ENCODE results near the gene MIPEP.

DNA sequence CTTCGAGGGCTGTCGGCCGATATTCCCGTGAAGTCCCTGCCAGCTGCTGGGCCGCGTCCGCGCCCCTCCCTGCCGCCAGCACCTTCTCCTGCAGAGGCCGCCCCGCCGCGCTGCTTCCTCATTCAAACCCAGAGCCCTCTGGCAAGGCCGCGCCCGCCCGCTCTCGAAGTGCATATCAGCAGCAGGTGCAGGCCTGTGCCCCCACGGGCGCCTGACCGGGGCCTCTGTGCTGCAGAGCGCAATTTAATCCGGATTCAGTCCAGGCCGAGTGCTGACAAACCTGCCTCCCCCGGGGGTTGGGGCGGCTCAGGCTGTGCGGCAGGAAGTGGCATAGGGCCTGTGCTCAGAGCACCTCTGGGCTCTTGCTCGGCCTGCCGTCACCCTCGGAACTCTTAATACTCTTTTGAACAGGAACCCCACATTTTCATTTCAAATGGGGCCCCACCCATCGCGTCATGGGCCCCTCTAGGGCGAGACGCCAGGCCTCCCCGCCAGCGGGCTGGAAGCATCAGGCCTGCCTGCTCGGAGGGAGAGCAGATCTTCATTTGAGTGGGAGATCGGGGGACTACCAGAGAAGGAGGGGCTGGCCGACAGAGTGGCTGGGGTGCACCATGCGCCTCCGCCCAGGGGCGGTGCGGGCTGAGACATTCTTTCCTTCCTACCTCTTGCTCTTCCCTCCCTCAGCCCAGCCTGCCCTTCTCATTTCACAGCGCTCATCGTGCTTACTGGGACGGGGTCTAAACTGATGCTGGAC lies 193.3 kb downstream of the MIPEP start:
- TF ChIP-seq, protein P1, sequence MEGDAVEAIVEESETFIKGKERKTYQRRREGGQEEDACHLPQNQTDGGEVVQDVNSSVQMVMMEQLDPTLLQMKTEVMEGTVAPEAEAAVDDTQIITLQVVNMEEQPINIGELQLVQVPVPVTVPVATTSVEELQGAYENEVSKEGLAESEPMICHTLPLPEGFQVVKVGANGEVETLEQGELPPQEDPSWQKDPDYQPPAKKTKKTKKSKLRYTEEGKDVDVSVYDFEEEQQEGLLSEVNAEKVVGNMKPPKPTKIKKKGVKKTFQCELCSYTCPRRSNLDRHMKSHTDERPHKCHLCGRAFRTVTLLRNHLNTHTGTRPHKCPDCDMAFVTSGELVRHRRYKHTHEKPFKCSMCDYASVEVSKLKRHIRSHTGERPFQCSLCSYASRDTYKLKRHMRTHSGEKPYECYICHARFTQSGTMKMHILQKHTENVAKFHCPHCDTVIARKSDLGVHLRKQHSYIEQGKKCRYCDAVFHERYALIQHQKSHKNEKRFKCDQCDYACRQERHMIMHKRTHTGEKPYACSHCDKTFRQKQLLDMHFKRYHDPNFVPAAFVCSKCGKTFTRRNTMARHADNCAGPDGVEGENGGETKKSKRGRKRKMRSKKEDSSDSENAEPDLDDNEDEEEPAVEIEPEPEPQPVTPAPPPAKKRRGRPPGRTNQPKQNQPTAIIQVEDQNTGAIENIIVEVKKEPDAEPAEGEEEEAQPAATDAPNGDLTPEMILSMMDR (optimal IDR thresholded peaks at IDR 0.05 in 1 of 3, IDR thresholded peaks at IDR 0.05 in 1 of 3, conservative IDR thresholded peaks at IDR 0.05 in 1 of 3; ENCODE audit: extremely low read depth in 1 of 3, insufficient read depth in 2 of 3, low read length in 3 of 3): peak in 1 of 3 experiments; percentile 14
- no peak for TF ChIP-seq EZH2 (IDR thresholded peaks at IDR 0.05; ENCODE audit: low read length)
